HL-60 (cell line): ENCODE results near the gene CDH3.

Experiments
- GABPA ChIP-seq: IDR thresholded peaks from 2 replicates; pipeline ENCODE4 v1.6.1; 2012; ENCODE audit warnings: low read depth
- TF ChIP-seq, protein P1 (sequence below): IDR thresholded peaks from one replicate; pipeline ENCODE4 v1.5.1; 2011; ENCODE audit warnings: low read length, control low read depth, inconsistent platforms; ENCODE audit not compliant: insufficient read depth
- TF ChIP-seq, protein P2 (sequence below): IDR thresholded peaks from 2 replicates; pipeline ENCODE4 v1.6.1; 2012; ENCODE audit warnings: low read depth; ENCODE audit not compliant: insufficient replicate concordance

DNA sequence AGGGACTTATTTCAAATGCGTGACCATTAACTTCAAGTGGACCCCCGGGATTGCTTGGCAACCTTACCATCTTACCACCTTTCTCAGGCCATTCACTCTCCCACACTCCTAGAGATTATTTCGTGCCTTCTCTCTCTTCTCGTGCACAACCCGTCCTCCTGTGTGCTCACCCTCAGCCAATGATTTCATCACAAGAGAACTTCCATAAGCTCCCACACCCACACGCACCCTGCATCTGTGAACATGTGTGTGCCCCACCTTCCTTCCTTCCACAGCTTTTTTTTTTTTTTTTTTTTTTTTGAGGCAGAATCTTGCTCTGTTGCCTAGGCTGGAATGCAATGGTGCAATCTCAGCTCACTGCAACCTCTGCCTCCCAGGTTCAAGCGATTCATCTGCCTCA, 27.4 kb upstream of the CDH3 start:
- TF ChIP-seq, protein P1, sequence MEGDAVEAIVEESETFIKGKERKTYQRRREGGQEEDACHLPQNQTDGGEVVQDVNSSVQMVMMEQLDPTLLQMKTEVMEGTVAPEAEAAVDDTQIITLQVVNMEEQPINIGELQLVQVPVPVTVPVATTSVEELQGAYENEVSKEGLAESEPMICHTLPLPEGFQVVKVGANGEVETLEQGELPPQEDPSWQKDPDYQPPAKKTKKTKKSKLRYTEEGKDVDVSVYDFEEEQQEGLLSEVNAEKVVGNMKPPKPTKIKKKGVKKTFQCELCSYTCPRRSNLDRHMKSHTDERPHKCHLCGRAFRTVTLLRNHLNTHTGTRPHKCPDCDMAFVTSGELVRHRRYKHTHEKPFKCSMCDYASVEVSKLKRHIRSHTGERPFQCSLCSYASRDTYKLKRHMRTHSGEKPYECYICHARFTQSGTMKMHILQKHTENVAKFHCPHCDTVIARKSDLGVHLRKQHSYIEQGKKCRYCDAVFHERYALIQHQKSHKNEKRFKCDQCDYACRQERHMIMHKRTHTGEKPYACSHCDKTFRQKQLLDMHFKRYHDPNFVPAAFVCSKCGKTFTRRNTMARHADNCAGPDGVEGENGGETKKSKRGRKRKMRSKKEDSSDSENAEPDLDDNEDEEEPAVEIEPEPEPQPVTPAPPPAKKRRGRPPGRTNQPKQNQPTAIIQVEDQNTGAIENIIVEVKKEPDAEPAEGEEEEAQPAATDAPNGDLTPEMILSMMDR = no peak
- no peak for TF ChIP-seq GABPA
- TF ChIP-seq, protein P2, sequence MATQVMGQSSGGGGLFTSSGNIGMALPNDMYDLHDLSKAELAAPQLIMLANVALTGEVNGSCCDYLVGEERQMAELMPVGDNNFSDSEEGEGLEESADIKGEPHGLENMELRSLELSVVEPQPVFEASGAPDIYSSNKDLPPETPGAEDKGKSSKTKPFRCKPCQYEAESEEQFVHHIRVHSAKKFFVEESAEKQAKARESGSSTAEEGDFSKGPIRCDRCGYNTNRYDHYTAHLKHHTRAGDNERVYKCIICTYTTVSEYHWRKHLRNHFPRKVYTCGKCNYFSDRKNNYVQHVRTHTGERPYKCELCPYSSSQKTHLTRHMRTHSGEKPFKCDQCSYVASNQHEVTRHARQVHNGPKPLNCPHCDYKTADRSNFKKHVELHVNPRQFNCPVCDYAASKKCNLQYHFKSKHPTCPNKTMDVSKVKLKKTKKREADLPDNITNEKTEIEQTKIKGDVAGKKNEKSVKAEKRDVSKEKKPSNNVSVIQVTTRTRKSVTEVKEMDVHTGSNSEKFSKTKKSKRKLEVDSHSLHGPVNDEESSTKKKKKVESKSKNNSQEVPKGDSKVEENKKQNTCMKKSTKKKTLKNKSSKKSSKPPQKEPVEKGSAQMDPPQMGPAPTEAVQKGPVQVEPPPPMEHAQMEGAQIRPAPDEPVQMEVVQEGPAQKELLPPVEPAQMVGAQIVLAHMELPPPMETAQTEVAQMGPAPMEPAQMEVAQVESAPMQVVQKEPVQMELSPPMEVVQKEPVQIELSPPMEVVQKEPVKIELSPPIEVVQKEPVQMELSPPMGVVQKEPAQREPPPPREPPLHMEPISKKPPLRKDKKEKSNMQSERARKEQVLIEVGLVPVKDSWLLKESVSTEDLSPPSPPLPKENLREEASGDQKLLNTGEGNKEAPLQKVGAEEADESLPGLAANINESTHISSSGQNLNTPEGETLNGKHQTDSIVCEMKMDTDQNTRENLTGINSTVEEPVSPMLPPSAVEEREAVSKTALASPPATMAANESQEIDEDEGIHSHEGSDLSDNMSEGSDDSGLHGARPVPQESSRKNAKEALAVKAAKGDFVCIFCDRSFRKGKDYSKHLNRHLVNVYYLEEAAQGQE = no peak
